LNCAP (cell line): ENCODE measurements around the gene ARHGAP10.

Source experiments
- CTCF ChIP-seq: fragments of 450-650 bp; IDR thresholded peaks from 2 replicates; pipeline ENCODE4 v1.5.1; 2017; ENCODE audit warnings: mild to moderate bottlenecking

ARHGAP10 gene

DNA sequence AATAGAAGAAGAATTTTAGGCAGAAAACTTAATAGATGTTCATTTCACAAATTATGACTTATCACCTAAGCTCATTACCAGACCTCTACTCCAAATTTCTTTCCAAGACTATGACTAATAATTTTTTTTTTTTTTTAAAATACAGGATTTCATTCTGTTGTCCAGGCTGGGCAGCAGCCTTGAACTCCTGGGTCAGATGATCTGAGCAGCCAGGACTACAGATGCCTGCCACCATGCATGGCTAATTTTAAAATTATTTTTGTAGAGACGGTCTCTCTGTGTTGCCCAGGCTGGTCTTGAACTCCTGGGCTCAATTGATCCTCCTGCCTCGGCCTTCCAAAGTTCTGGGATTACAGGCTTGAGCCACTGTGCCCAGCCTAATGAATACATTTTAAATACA lies 119.2 kb downstream of the ARHGAP10 start:
- TF ChIP-seq CTCF: no peak

GRCh38 chr4:147853706-147854105 lies 121.8 kb downstream of the ARHGAP10 start:
- TF ChIP-seq CTCF: no peak

GRCh38 chr4:147854154-147854553 lies 122.3 kb downstream of the ARHGAP10 start:
- TF ChIP-seq CTCF: no peak

DNA sequence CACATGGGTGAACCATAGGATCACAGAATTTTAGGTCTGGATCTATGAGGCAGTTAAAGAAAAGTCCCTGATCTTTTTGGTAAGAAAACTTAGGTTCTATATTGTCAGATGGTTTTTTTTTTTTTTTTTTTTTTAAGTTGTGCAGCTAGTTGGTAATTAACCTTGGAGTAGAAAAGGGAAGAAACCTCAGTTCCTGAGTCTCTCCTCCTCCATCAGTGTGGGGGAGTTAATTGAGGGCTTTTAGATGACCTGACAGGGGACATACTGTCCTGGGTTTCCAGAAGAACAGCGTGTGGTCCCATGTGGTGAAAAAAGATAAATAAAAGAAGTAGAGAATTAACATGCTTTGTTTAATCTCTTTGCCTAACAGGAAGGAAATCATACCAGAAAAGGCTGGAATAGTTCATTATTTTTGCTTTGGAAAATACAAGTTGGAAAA lies 123.7 kb downstream of the ARHGAP10 start:
- TF ChIP-seq CTCF: no peak

GRCh38 chr4:147860960-147861359 lies 129.1 kb downstream of the ARHGAP10 start:
- TF ChIP-seq CTCF: no peak

- no peak for TF ChIP-seq CTCF
Observed at GRCh38 chr4:147862043-147862692, 130.3 kb downstream of the ARHGAP10 start.

DNA sequence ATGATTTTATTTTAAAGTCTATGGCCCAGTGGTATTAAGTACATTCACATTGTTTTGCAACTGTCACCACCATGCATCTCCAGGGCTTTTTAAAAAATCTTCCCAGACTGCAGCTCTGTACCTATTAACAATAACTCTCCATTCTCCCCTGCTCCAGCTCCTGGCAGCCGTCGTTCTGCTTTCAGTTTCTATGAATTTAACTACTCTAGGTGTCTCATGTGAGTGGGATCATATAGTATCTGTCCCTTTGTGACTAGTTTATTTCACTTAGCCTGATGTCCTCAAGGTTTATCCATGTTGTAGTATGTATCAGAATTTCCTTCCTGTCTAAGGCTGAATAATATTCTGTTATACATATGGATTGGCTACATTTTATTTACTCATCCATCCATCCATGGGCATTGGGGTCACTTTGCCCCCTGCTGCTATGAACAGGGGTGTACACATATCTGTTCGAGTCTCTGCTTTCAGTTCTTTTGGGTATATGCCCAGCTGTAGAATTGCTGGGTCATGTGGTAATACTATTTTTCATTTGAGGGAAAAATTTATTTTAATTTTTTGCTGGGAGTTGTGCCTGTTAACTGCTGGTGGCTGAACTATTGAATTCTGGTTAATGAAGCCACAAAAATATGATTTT lies 131.3 kb downstream of the ARHGAP10 start:
- no peak for TF ChIP-seq CTCF
